CD14-positive monocyte (primary cell): ENCODE results near the gene STMN1. TPM values are rescaled to one million over a fixed set of nuclear protein-coding genes. Genes with fewer than 3 reads are reported as not detected.

Experiments used
- DNase-seq, 3 donors: peaks; one replicate each; pipeline ENCODE4 v3.0.0-alpha.2; 2011 to 2022
- H2AFZ ChIP-seq: 2 replicates; pipeline ENCODE4 v1.6.0; 2012; ENCODE audit warnings: mild to moderate bottlenecking, low read depth, low read length, inconsistent platforms; ENCODE audit not compliant: insufficient read depth, poor library complexity, severe bottlenecking
- H3K27ac ChIP-seq, 2 donors: 1 replicate in 1 of 2; 2 replicates in 1 of 2; pipeline ENCODE4 v1.5.1; 2012 to 2013; ENCODE audit warnings: low read length in 2 of 2, control low read depth in 1 of 2, inconsistent platforms in 1 of 2, low read depth in 1 of 2, mild to moderate bottlenecking in 1 of 2
- H3K27me3 ChIP-seq, 2 donors: one replicate each; pipeline versions ENCODE4 v1.6.0 to v1.6.1; 2011 to 2013; ENCODE audit warnings: low read length in 2 of 2; ENCODE audit not compliant: control insufficient read depth in 2 of 2, insufficient read depth in 2 of 2
- H3K36me3 ChIP-seq, 2 donors: replicated peaks in 1 of 2; 1 replicate in 1 of 2; 2 replicates in 1 of 2; pipeline versions ENCODE4 v1.5.1 to v1.6.1; 2012 to 2013; ENCODE audit warnings: low read length in 2 of 2, control low read depth in 1 of 2, inconsistent platforms in 1 of 2, mild to moderate bottlenecking in 1 of 2; ENCODE audit not compliant: insufficient read depth in 2 of 2, control insufficient read depth in 1 of 2
- H3K4me1 ChIP-seq, 2 donors: 1 replicate in 1 of 2; 2 replicates in 1 of 2; pipeline versions ENCODE4 v1.5.1 to v1.6.1; 2012 to 2013; ENCODE audit warnings: low read length in 2 of 2, control low read depth in 1 of 2, inconsistent platforms in 1 of 2, mild to moderate bottlenecking in 1 of 2, moderate library complexity in 1 of 2; ENCODE audit not compliant: insufficient read depth in 2 of 2, control insufficient read depth in 1 of 2
- H3K4me2 ChIP-seq: replicated peaks from 2 replicates; pipeline ENCODE3; 2012; ENCODE audit warnings: low read length, moderate library complexity, mild to moderate bottlenecking; ENCODE audit not compliant: poor library complexity, severe bottlenecking; ENCODE audit errors: extremely low read depth
- H3K4me3 ChIP-seq, 3 experiments: fragments of 200-600 bp in 1 of 3; sonication (generic) in 1 of 3; replicated peaks in 1 of 3; 1 replicate in 2 of 3; 2 replicates in 1 of 3; pipeline ENCODE4 v1.5.1; 2011 to 2013; ENCODE audit warnings: low read length in 3 of 3, mild to moderate bottlenecking in 3 of 3, control low read depth in 2 of 3, low read depth in 2 of 3, inconsistent platforms in 1 of 3, moderate library complexity in 1 of 3
- H3K79me2 ChIP-seq: 2 replicates; pipeline ENCODE4 v1.6.0; 2012; ENCODE audit warnings: mild to moderate bottlenecking, control low read depth, inconsistent platforms, low read length, moderate library complexity; ENCODE audit not compliant: insufficient read depth
- H3K9ac ChIP-seq: 2 replicates; pipeline ENCODE4 v1.6.0; 2017; ENCODE audit warnings: low read length, mild to moderate bottlenecking; ENCODE audit not compliant: insufficient read depth, poor library complexity, severe bottlenecking
- H3K9me3 ChIP-seq, 2 donors: replicated peaks in 1 of 2; 1 replicate in 1 of 2; 2 replicates in 1 of 2; pipeline versions ENCODE4 v1.5.1 to v1.6.1; 2012 to 2013; ENCODE audit warnings: low read length in 2 of 2, control low read depth in 1 of 2; ENCODE audit not compliant: control insufficient read depth in 1 of 2, insufficient read depth in 1 of 2
- H4K20me1 ChIP-seq: 2 replicates; pipeline ENCODE4 v1.6.0; 2012; ENCODE audit warnings: mild to moderate bottlenecking, low read length, control low read depth, moderate library complexity; ENCODE audit not compliant: insufficient read depth
- H3K27ac Mint-ChIP-seq, 7 donors: one replicate each; pipeline ENCODE4 v1.8.0; 2020; ENCODE audit warnings: mild to moderate bottlenecking in 7 of 7, mixed read lengths in 7 of 7, moderate library complexity in 6 of 7, inconsistent platforms in 2 of 7
- H3K27me3 Mint-ChIP-seq, 3 donors: one replicate each; pipeline ENCODE4 v1.8.0; 2021 to 2022; ENCODE audit warnings: low read depth in 3 of 3, mild to moderate bottlenecking in 3 of 3, mixed read lengths in 3 of 3, moderate library complexity in 3 of 3, inconsistent platforms in 1 of 3
- H3K36me3 Mint-ChIP-seq, 2 donors: one replicate each; pipeline ENCODE4 v1.8.0; 2020; ENCODE audit warnings: mixed read lengths in 2 of 2, inconsistent platforms in 1 of 2, mild to moderate bottlenecking in 1 of 2
- H3K4me1 Mint-ChIP-seq: one replicate; pipeline ENCODE4 v1.8.0; 2020; ENCODE audit warnings: mild to moderate bottlenecking, mixed read lengths
- H3K4me3 Mint-ChIP-seq, 2 donors: one replicate each; pipeline ENCODE4 v1.8.0; 2020; ENCODE audit warnings: mild to moderate bottlenecking in 2 of 2, mixed read lengths in 2 of 2, moderate library complexity in 1 of 2
- H3K9me3 Mint-ChIP-seq, 7 donors: one replicate each; pipeline ENCODE4 v1.8.0; 2020 to 2022; ENCODE audit warnings: mixed read lengths in 7 of 7, mild to moderate bottlenecking in 6 of 7, moderate library complexity in 6 of 7, inconsistent platforms in 2 of 7
- WGBS: methylation state at CpG from one replicate; pipeline ENCODE4 v1.1.5; 2013; ENCODE audit warnings: missing lambda C conversion rate; ENCODE audit not compliant: insufficient coverage; 5-methylcytosine and 5-hydroxymethylcytosine counted together
- intact Hi-C, 2 donors: fragments of 100-400 bp; cut with micrococcal nuclease; formaldehyde crosslinking; loops; one replicate each; pipeline versions ENCODE4 v1.15.0 to v1.15.1; 2023
- polyA plus RNA-seq, 3 donors: library from polyadenylated mRNA; depleted of rRNA in 1 of 3; unstranded in 2 of 3; stranded (reverse) in 1 of 3; fragments of 300-500 nt in 2 of 3; fragments of >200 nt in 1 of 3; fragmentation: Illumina TruSeq in 2 of 3; gene quantifications; 1 replicate in 2 of 3; 2 replicates in 1 of 3; pipeline ENCODE4 v1.2.3, GENCODE V29; 2012 to 2021
- TF ChIP-seq, protein P1 (sequence below): fragments of 200-600 bp; IDR thresholded peaks from one replicate; pipeline ENCODE4 v1.8.0; 2022; ENCODE audit warnings: antibody characterized with exemption, mild to moderate bottlenecking

The STMN1 gene
- polyA plus RNA-seq, 3 donors, result 1.5 to 8.1 (median 3.5) TPM

DNA sequence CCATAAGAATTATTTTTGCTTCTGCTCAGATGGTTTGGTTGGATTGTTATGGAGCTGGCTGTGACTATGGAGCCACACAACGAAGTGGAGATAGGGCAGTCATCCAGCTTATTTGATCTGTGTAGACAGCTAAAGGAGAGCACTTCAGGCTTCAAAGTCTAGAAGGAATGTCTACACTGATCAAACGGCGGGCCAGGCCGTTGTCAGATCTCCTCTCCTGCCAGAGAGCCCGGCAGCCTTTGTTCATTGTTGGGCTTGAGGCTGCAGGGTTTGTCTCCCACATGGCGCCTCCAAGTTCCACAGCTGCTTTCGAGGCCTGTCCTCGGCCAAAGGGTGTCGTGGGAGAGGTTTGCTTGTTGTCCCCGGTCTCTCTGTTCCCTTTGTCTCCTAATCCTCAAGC is 2.8 kb upstream of the STMN1 start:
- Histone ChIP-seq H3K4me2 (no peak overlapping the region), H3K9me3 (no peaks in the 10 kb centered on the region), H3K79me2 (peaks cover 16% of the 10 kb centered on the region), H4K20me1 (no peaks in the 10 kb centered on the region), H3K27ac (no peak overlapping the region), H3K9ac (no peak overlapping the region), H3K4me1 (peaks cover 11 to 24% of the 10 kb centered on the region in 2 donors), H2AFZ (no peak overlapping the region), H3K36me3 (no peaks in the 10 kb centered on the region), H3K27me3 (peaks cover 0 to 10% of the 10 kb centered on the region in 2 donors), H3K4me3 (no peak overlapping the region)
- TF ChIP-seq, protein P1, sequence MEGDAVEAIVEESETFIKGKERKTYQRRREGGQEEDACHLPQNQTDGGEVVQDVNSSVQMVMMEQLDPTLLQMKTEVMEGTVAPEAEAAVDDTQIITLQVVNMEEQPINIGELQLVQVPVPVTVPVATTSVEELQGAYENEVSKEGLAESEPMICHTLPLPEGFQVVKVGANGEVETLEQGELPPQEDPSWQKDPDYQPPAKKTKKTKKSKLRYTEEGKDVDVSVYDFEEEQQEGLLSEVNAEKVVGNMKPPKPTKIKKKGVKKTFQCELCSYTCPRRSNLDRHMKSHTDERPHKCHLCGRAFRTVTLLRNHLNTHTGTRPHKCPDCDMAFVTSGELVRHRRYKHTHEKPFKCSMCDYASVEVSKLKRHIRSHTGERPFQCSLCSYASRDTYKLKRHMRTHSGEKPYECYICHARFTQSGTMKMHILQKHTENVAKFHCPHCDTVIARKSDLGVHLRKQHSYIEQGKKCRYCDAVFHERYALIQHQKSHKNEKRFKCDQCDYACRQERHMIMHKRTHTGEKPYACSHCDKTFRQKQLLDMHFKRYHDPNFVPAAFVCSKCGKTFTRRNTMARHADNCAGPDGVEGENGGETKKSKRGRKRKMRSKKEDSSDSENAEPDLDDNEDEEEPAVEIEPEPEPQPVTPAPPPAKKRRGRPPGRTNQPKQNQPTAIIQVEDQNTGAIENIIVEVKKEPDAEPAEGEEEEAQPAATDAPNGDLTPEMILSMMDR, result no peak
- intact Hi-C loops, result no loop called here
- WGBS, result 78% methylated on average over 9 of the region's 10 CpGs
- Mint-ChIP-seq H3K27ac (no peak overlapping the region), H3K27me3 (peaks cover 11 to 17% (median 15%) of the 10 kb centered on the region in 3 donors), H3K36me3 (no peaks in the 10 kb centered on the region), H3K4me1 (peaks cover 18% of the 10 kb centered on the region), H3K4me3 (no peak overlapping the region), H3K9me3 (peaks cover 0 to 2% (median 0%) of the 10 kb centered on the region in 7 donors)
- no peak for DNase-seq

DNA sequence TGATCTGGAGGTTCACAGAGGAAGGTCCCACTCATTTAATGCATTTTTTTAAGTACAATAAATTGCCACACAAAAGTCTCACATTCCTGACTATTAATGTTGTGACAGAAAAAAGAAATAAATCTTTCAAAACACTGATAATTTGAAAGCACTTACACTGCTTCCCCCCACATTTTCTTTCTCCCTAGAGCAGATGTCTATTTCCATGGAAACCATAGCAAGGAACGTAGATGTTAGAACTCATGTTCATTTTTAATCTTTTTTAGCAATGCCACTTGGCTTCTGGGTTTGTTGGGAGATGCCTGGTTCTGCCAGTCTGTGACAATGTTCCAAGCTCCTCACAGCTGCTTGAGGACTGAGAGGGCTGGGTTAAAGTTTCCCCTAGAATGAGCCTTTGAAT is 1.9 kb upstream of the STMN1 start:
- Mint-ChIP-seq H3K27me3 (peaks cover 11 to 17% (median 15%) of the 10 kb centered on the region in 3 donors), H3K27ac (no peak overlapping the region), H3K9me3 (peaks cover 0 to 2% (median 0%) of the 10 kb centered on the region in 7 donors), H3K36me3 (no peaks in the 10 kb centered on the region), H3K4me3 (no peak overlapping the region), H3K4me1 (peaks cover 22% of the 10 kb centered on the region)
- Histone ChIP-seq H3K4me2 (no peak overlapping the region), H3K4me3 (no peak overlapping the region), H3K9me3 (no peaks in the 10 kb centered on the region), H3K27ac (no peak overlapping the region), H4K20me1 (no peaks in the 10 kb centered on the region), H2AFZ (no peak overlapping the region), H3K9ac (no peak overlapping the region), H3K36me3 (no peaks in the 10 kb centered on the region), H3K27me3 (peaks cover 0 to 10% of the 10 kb centered on the region in 2 donors), H3K4me1 (peaks cover 11 to 30% of the 10 kb centered on the region in 2 donors), H3K79me2 (peaks cover 25% of the 10 kb centered on the region)
- no peak for DNase-seq
- TF ChIP-seq, protein P1, result no peak
- intact Hi-C loops, result no loop called here
- WGBS, result no CpG with 5 or more reads among the region's 1 CpG
